OCI-LY3 (cell line): ENCODE measurements around the gene AUTS2.

Experiments used
- EZH2phosphoT487 ChIP-seq: fragments of 200-600 bp; shearing (Covaris generic); IDR thresholded peaks from 2 replicates; pipeline ENCODE4 v1.6.1; 2018; ENCODE audit warnings: antibody characterized with exemption, mixed run types, low read depth
- TF ChIP-seq, protein P1 (sequence below): fragments of 200-600, 300-600 bp; sonication (generic); IDR thresholded peaks from 2 replicates; pipeline ENCODE4 v1.5.1; 2014; ENCODE audit warnings: antibody characterized with exemption, low read length, low read depth

DNA sequence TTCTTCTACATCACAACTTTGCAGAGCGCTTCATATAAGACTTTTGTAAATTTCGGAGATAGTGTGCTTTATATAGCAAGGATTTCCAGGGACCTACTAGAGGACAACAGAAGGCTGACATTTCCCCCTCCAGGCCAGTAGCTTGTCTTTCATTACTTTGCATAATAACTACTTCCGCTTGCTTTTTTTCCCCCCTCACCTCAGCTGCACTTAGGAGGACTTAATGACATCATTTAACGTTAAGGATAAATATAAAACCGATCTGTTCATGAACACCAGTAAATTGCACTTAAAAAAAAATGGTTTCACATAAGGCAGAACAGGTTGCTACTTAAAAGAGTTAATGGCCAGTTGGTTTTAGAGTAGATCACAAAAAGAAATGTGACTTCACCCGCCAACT is 172.3 kb downstream of the AUTS2 start:
- TF ChIP-seq, protein P1, sequence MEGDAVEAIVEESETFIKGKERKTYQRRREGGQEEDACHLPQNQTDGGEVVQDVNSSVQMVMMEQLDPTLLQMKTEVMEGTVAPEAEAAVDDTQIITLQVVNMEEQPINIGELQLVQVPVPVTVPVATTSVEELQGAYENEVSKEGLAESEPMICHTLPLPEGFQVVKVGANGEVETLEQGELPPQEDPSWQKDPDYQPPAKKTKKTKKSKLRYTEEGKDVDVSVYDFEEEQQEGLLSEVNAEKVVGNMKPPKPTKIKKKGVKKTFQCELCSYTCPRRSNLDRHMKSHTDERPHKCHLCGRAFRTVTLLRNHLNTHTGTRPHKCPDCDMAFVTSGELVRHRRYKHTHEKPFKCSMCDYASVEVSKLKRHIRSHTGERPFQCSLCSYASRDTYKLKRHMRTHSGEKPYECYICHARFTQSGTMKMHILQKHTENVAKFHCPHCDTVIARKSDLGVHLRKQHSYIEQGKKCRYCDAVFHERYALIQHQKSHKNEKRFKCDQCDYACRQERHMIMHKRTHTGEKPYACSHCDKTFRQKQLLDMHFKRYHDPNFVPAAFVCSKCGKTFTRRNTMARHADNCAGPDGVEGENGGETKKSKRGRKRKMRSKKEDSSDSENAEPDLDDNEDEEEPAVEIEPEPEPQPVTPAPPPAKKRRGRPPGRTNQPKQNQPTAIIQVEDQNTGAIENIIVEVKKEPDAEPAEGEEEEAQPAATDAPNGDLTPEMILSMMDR, result no peak
- no peak for TF ChIP-seq EZH2phosphoT487
